HepG2 (cell line): ENCODE measurements around the gene GRHPR. TPM values are rescaled to one million over a fixed set of nuclear protein-coding genes. Genes with fewer than 3 reads are reported as not detected.

Experiments
- AGO1 ChIP-seq: fragments of 200-400 bp; formaldehyde crosslinking; IDR thresholded peaks from 2 replicates; pipeline ENCODE4 v1.6.1; 2017; ENCODE audit warnings: mild to moderate bottlenecking, low read depth, low read length, moderate library complexity; ENCODE audit not compliant: poor library complexity, severe bottlenecking
- ARID5B ChIP-seq: IDR thresholded peaks from 2 replicates; pipeline ENCODE4 v1.4.0; 2020; ENCODE audit warnings: mild to moderate bottlenecking, missing genetic modification reagents
- NFYC ChIP-seq: IDR thresholded peaks from 2 replicates; pipeline ENCODE4 v1.6.1; 2016; ENCODE audit warnings: missing genetic modification reagents, missing compliant biosample characterization
- ZBTB40 ChIP-seq, 2 experiments: fragments of 450-650 bp in 1 of 2; sonication (generic) in 1 of 2; formaldehyde crosslinking in 1 of 2; IDR thresholded peaks; 2 replicates each; pipeline versions ENCODE4 v1.6.1 to v1.8.0; 2016 to 2022; ENCODE audit warnings: antibody characterized with exemption in 1 of 2, mild to moderate bottlenecking in 1 of 2, missing genetic modification reagents in 1 of 2
- ZNF264 ChIP-seq: sonication (generic); formaldehyde crosslinking; IDR thresholded peaks from 2 replicates; pipeline ENCODE4 v1.4.0; 2020; ENCODE audit warnings: missing genetic modification reagents
- ZNF296 ChIP-seq: sonication (generic); formaldehyde crosslinking; conservative IDR thresholded peaks from 2 replicates; pipeline ENCODE4 v1.5.0; 2020; ENCODE audit warnings: mild to moderate bottlenecking, missing genetic modification reagents
- ZNF329 ChIP-seq: sonication (generic); formaldehyde crosslinking; IDR thresholded peaks from 2 replicates; pipeline ENCODE4 v1.9.0; 2021; ENCODE audit warnings: low read depth, mild to moderate bottlenecking, missing genetic modification reagents
- ZNF510 ChIP-seq: sonication (generic); formaldehyde crosslinking; IDR thresholded peaks from 2 replicates; pipeline ENCODE4 v1.4.0; 2020; ENCODE audit warnings: low read depth, mild to moderate bottlenecking, missing genetic modification reagents
- ZNF629 ChIP-seq: sonication (generic); formaldehyde crosslinking; conservative IDR thresholded peaks from 2 replicates; pipeline ENCODE4 v1.5.0; 2020; ENCODE audit warnings: missing genetic modification reagents
- ZNF775 ChIP-seq: sonication (generic); formaldehyde crosslinking; IDR thresholded peaks from 2 replicates; pipeline ENCODE4 v1.4.0; 2020; ENCODE audit warnings: missing genetic modification reagents, mild to moderate bottlenecking, moderate library complexity, borderline replicate concordance
- polyA plus RNA-seq, 8 experiments: library from polyadenylated mRNA; depleted of rRNA in 3 of 8; stranded (reverse) in 7 of 8; unstranded in 1 of 8; fragments of >200 nt; fragmentation: Illumina TruSeq in 4 of 8; extraction: Trizol in 4 of 8; gene quantifications; 2 replicates each; pipeline versions ENCODE4 v1.2.1 to v1.2.3, GENCODE V29; 2011 to 2016; ENCODE audit warnings: low read depth in 4 of 8, missing spikeins in 1 of 8, mixed read lengths in 1 of 8; ENCODE audit not compliant: insufficient read depth in 1 of 8
- total RNA-seq, 5 experiments: library from RNA; depleted of rRNA; stranded (reverse); fragments of >200 nt; fragmentation: Illumina TruSeq; extraction: Trizol; gene quantifications; 2 replicates each; pipeline ENCODE4 v1.2.3, GENCODE V29; 2016; ENCODE audit warnings: low read depth in 1 of 5
- TF ChIP-seq, protein P1 (sequence below): IDR thresholded peaks from 2 replicates; pipeline ENCODE4 v1.6.1; 2016; ENCODE audit warnings: low read depth

GRHPR gene
- total and polyA plus RNA-seq, 2 of the 13 experiments (the other 11 are each of a cell fraction or from before 2014, with no cell fraction given): 113 to 115 TPM

- TF ChIP-seq ZNF775 (CRISPR knock-in tag) (no peak), ZNF329 (CRISPR knock-in tag) (no peak), ZBTB40 (IDR thresholded peaks at IDR 0.05) (no peak), ZBTB40 (CRISPR knock-in tag; IDR thresholded peaks at IDR 0.05) (no peak), ZNF629 (CRISPR knock-in tag) (no peak), ZNF264 (CRISPR knock-in tag) (no peak), NFYC (CRISPR knock-in tag) (no peak), ZNF296 (CRISPR knock-in tag) (no peak), ZNF510 (CRISPR knock-in tag) (no peak), AGO1 (no peak), ARID5B (CRISPR knock-in tag) (no peak)
- TF ChIP-seq, protein P1, sequence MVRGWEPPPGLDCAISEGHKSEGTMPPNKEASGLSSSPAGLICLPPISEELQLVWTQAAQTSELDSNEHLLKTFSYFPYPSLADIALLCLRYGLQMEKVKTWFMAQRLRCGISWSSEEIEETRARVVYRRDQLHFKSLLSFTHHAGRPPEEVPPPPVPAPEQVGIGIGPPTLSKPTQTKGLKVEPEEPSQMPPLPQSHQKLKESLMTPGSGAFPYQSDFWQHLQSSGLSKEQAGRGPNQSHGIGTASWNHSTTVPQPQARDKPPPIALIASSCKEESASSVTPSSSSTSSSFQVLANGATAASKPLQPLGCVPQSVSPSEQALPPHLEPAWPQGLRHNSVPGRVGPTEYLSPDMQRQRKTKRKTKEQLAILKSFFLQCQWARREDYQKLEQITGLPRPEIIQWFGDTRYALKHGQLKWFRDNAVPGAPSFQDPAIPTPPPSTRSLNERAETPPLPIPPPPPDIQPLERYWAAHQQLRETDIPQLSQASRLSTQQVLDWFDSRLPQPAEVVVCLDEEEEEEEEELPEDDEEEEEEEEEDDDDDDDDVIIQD (CRISPR knock-in tag): no peak
Measured at GRCh38 chr9:37476930-37477329, 54.4 kb downstream of the GRHPR start (continued).
